HepG2 (cell line): ENCODE data around the gene BABAM2.
"Not testable (repeated sequence)": the region's sequence is repeated elsewhere in the genome, so short reads cannot be mapped to it uniquely, and the experiment has no call there.

ENCODE experiments used
- ATF7-NPFF ChIP-seq: sonication (generic); formaldehyde crosslinking; IDR thresholded peaks from 2 replicates; pipeline ENCODE4 v1.8.1; 2023; ENCODE audit warnings: mild to moderate bottlenecking, low read depth, missing genetic modification reagents, moderate library complexity
- EZH2 ChIP-seq: conservative IDR thresholded peaks from 2 replicates; pipeline ENCODE4 v1.6.1; 2012; ENCODE audit warnings: mild to moderate bottlenecking, low read depth, low read length, moderate library complexity
- FOXK1 ChIP-seq: sonication (generic); formaldehyde crosslinking; IDR thresholded peaks from 2 replicates; pipeline ENCODE4 v1.4.0; 2020; ENCODE audit warnings: low read depth, missing genetic modification reagents, borderline replicate concordance
- HDAC2 ChIP-seq: sonication (generic); formaldehyde crosslinking; IDR thresholded peaks from 2 replicates; pipeline ENCODE4 v1.4.0; 2020; ENCODE audit warnings: missing genetic modification reagents
- HDAC6 ChIP-seq: fragments of 200-600 bp; sonication (generic); IDR thresholded peaks from 2 replicates; pipeline ENCODE4 v1.7.0; 2017; ENCODE audit warnings: mild to moderate bottlenecking, antibody characterized with exemption, low read length, low read depth
- NFE2 ChIP-seq: sonication (generic); formaldehyde crosslinking; IDR thresholded peaks from 2 replicates; pipeline ENCODE4 v1.4.0; 2020; ENCODE audit warnings: missing genetic modification reagents
- SNRNP70 ChIP-seq: fragments of 200-400 bp; formaldehyde crosslinking; IDR thresholded peaks from 2 replicates; pipeline ENCODE4 v1.6.1; 2017; ENCODE audit warnings: mild to moderate bottlenecking, low read depth, low read length, moderate library complexity
- USF2 ChIP-seq, 2 experiments: sonication (generic) in 1 of 2; formaldehyde crosslinking in 1 of 2; IDR thresholded peaks; 2 replicates each; pipeline versions ENCODE4 v1.5.1 to v1.6.1; 2011 to 2020; ENCODE audit warnings: borderline replicate concordance in 1 of 2, low read depth in 1 of 2, low read length in 1 of 2, mild to moderate bottlenecking in 1 of 2, missing genetic modification reagents in 1 of 2, moderate library complexity in 1 of 2
- TF ChIP-seq, protein P1 (sequence below): sonication (generic); formaldehyde crosslinking; IDR thresholded peaks from 2 replicates; pipeline ENCODE4 v1.5.1; 2020; ENCODE audit warnings: missing genetic modification reagents, mild to moderate bottlenecking, borderline replicate concordance

- not testable (repeated sequence) for TF ChIP-seq USF2 (IDR thresholded peaks at IDR 0.05; ENCODE audit: low read depth, low read length); USF2 (CRISPR knock-in tag; IDR thresholded peaks at IDR 0.05; ENCODE audit: borderline replicate concordance); NFE2 (CRISPR knock-in tag); HDAC2 (CRISPR knock-in tag); SNRNP70; FOXK1; HDAC6; EZH2; ATF7-NPFF (CRISPR knock-in tag)
- TF ChIP-seq, protein P1, sequence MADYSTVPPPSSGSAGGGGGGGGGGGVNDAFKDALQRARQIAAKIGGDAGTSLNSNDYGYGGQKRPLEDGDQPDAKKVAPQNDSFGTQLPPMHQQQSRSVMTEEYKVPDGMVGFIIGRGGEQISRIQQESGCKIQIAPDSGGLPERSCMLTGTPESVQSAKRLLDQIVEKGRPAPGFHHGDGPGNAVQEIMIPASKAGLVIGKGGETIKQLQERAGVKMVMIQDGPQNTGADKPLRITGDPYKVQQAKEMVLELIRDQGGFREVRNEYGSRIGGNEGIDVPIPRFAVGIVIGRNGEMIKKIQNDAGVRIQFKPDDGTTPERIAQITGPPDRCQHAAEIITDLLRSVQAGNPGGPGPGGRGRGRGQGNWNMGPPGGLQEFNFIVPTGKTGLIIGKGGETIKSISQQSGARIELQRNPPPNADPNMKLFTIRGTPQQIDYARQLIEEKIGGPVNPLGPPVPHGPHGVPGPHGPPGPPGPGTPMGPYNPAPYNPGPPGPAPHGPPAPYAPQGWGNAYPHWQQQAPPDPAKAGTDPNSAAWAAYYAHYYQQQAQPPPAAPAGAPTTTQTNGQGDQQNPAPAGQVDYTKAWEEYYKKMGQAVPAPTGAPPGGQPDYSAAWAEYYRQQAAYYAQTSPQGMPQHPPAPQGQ (CRISPR knock-in tag), result not testable (repeated sequence)
Measured at GRCh38 chr2:28113771-28114170, 223.2 kb downstream of the BABAM2 start.
